ENCODE results near the gene ESPN. TPM values are rescaled to one million over a fixed set of nuclear protein-coding genes. Genes with fewer than 3 reads are reported as not detected.

Gene ESPN
- total and polyA plus RNA-seq, 10 of the 15 experiments (the other 5 are each of a cell fraction or from before 2014, with no cell fraction given), result 0.18 to 0.71 (median 0.59) TPM; not detected in 7

- Histone ChIP-seq H3K27ac (ENCODE audit: control insufficient read depth, insufficient read depth) (no peak overlapping the region), H3K9me3 (replicated peaks; ENCODE audit: control insufficient read depth, insufficient read depth, low read length) (no peaks in the 10 kb centered on the region), H3K4me2 (ENCODE audit: control insufficient read depth, insufficient read depth) (peak overlapping the region; percentile 46; the same call in 1 of the 2 replicates), H3K4me3 (peak overlapping the region; percentile 27; the same call in 1 of the 2 replicates), H3K27me3 (replicated peaks in 1 of 2; ENCODE audit: control insufficient read depth in 2 of 2, insufficient read depth in 2 of 2, low read length in 1 of 2) (peaks cover 15 to 19% of the 10 kb centered on the region in 2 experiments; a peak in 3 of 4 replicates), H3K36me3 (ENCODE audit: control insufficient read depth in 2 of 2, insufficient read depth in 2 of 2, low read length in 1 of 2) (no peaks in the 10 kb centered on the region), H3K4me1 (ENCODE audit: control insufficient read depth, insufficient read depth, low read length) (peaks cover 14% of the 10 kb centered on the region), H2AFZ (ENCODE audit: control insufficient read depth, low read depth, low read length) (no peak overlapping the region), H3K79me2 (ENCODE audit: control insufficient read depth, insufficient read depth, low read length) (no peaks in the 10 kb centered on the region), H3K9ac (ENCODE audit: control insufficient read depth, insufficient read depth, low read length) (no peak overlapping the region), H4K20me1 (ENCODE audit: control insufficient read depth, insufficient read depth) (no peaks in the 10 kb centered on the region; the same call in 1 of the 2 replicates)
- DNase-seq (ENCODE audit: low read depth, low spot score) (no peak), FAIRE-seq (no peak), ATAC-seq (no peak; the same call in 2 of the 3 replicates)
- 5% methylated on average over 20 of the region's 48 CpGs for WGBS (ENCODE audit: insufficient coverage, insufficient replicate concordance, low lambda C conversion rate, missing lambda C conversion rate)
- in situ Hi-C loops (cut with MboI), result no loop called here
- intact Hi-C loops (cut with micrococcal nuclease; ENCODE audit: unreplicated experiment), result no loop called here
- ChIA-PET SMC1A (ENCODE audit: uncharacterized antibody, unreplicated experiment) (no interaction called here), CTCF (interaction anchor here (10.9 kb wide), 1 partner anchor 21 kb away, joined by 137 read pairs; no protein-coding TSS in a partner anchor), POLR2A (interaction anchor here (0.6 kb wide), 1 partner anchor 11 kb away, joined by 5 read pairs; no protein-coding TSS in a partner anchor), RAD21 (ENCODE audit: unreplicated experiment) (no interaction called here)
- BruUV-seq (replicated peaks), result no TSS peak
- no peak for TF ChIP-seq ZBTB33 (IDR thresholded peaks at IDR 0.05)
- TF ChIP-seq PML (IDR thresholded peaks at IDR 0.05; ENCODE audit: low read length), result no peak
- TF ChIP-seq SIN3A (IDR thresholded peaks at IDR 0.05; ENCODE audit: low read depth, low read length), result no peak
- TF ChIP-seq ZNF24 (IDR thresholded peaks at IDR 0.05), result no peak
- TF ChIP-seq TARDBP (IDR thresholded peaks at IDR 0.05; ENCODE audit: borderline replicate concordance), result no peak
- no peak for TF ChIP-seq NR2C1 (IDR thresholded peaks at IDR 0.05)
- TF ChIP-seq MAX (IDR thresholded peaks at IDR 0.05; ENCODE audit: low read depth, low read length), result no peak
- no peak for TF ChIP-seq HDAC6 (IDR thresholded peaks at IDR 0.05; ENCODE audit: unreplicated experiment)
- no peak for TF ChIP-seq PAX8 (IDR thresholded peaks at IDR 0.05)
- TF ChIP-seq E2F8 (IDR thresholded peaks at IDR 0.05; ENCODE audit: low read depth, partially characterized antibody), result no peak
- TF ChIP-seq BHLHE40 (IDR thresholded peaks at IDR 0.05; ENCODE audit: borderline replicate concordance in 1 of 2, low read depth in 2 of 2, low read length in 1 of 2), result no peak
- no peak for TF ChIP-seq RCOR1 (conservative IDR thresholded peaks at IDR 0.05; ENCODE audit: low read depth, low read length)
- no peak for TF ChIP-seq BCLAF1 (IDR thresholded peaks at IDR 0.05)
- no peak for TF ChIP-seq HCFC1 (IDR thresholded peaks at IDR 0.05; ENCODE audit: low read length)
These were observed 5.2 kb upstream of the ESPN start for GRCh38 chr1:6419397-6419803.

Data from GM12878 (cell line).